Ovary (tissue), 9 donors: ENCODE data around the gene GRID2. TPM values are rescaled to one million over a fixed set of nuclear protein-coding genes. Genes with fewer than 3 reads are reported as not detected.

Source experiments
- DNase-seq, 5 donors: peaks; one replicate each; pipeline ENCODE4 v3.0.0-alpha.2; 2019 to 2020
- H3K27ac ChIP-seq, 2 donors: fragments of 200-600 bp; one replicate each; pipeline versions ENCODE4 v1.5.1 to v1.8.0; 2019 to 2022
- H3K27me3 ChIP-seq: fragments of 200-600 bp; one replicate; pipeline ENCODE4 v1.8.0; 2022
- H3K36me3 ChIP-seq: fragments of 200-600 bp; sonication (generic); one replicate; pipeline ENCODE4 v1.5.1; 2019
- H3K4me1 ChIP-seq: one replicate; pipeline ENCODE4 v1.8.1; 2013; ENCODE audit warnings: mild to moderate bottlenecking, moderate library complexity; ENCODE audit not compliant: insufficient read depth
- H3K4me3 ChIP-seq: fragments of 200-600 bp; sonication (generic); one replicate; pipeline ENCODE4 v1.5.1; 2017
- H3K9me3 ChIP-seq, 2 donors: fragments of 200-600 bp in 1 of 2; sonication (generic) in 1 of 2; one replicate each; pipeline versions ENCODE4 v1.5.1 to v1.8.1; 2013 to 2019; ENCODE audit warnings: mild to moderate bottlenecking in 1 of 2, moderate library complexity in 1 of 2
- EP300 ChIP-seq: sonication (generic); formaldehyde crosslinking; IDR thresholded peaks from one replicate; pipeline ENCODE4 v1.6.1; 2017; ENCODE audit warnings: antibody characterized with exemption
- POLR2A ChIP-seq: fragments of 450-650 bp; IDR thresholded peaks from one replicate; pipeline ENCODE4 v1.6.1; 2017; ENCODE audit warnings: antibody characterized with exemption, mild to moderate bottlenecking, moderate library complexity
- WGBS, 3 donors: extraction: QIAGEN DNeasy Blood & Tissue Kit in 1 of 3; methylation state at CpG; one replicate each; pipeline versions ENCODE4 v1.1.5 to v1.1.7; 2013 to 2017; 5-methylcytosine and 5-hydroxymethylcytosine counted together
- intact Hi-C, 4 donors: fragments of 100-400 bp; cut with DNase I; formaldehyde crosslinking; loops; one replicate each; pipeline versions ENCODE4 v1.11.0 to v1.15.1; 2022 to 2023
- polyA plus RNA-seq, 2 donors: library from polyadenylated mRNA; stranded (reverse); fragments of 200-250 nt in 1 of 2; fragments of 350-450 nt in 1 of 2; fragmentation: Illumina TruSeq in 1 of 2; extraction: RNeasy Lipid Tissue Mini Kit (QIAGEN cat#74804) in 1 of 2; gene quantifications; one replicate each; pipeline ENCODE4 v1.2.3, GENCODE V29; 2013 to 2014
- total RNA-seq, 7 donors: library from RNA; depleted of rRNA in 2 of 7; stranded (reverse); fragments of >200 nt in 2 of 7; fragmentation: NEBNext Ultra II Directional in 3 of 7; extraction: Animal tissue kit (Norgen Biotek cat#: 25700) in 3 of 7; gene quantifications; one replicate each; pipeline versions ENCODE4 v1.1.0 to v1.2.4, GENCODE V29; 2016 to 2023
- TF ChIP-seq, protein P1 (sequence below), 3 donors: fragments of 450-650 bp in 2 of 3; fragments of 200-600 bp in 1 of 3; IDR thresholded peaks; one replicate each; pipeline versions ENCODE4 v1.5.1 to v1.8.0; 2016 to 2022; ENCODE audit warnings: antibody characterized with exemption in 3 of 3, mild to moderate bottlenecking in 1 of 3
- donor health status: DM: no; HTN: no; CAD: no; lungs with moderate emphysema.
- donor health status: DM: no; HTN: no; CAD: no.
- donor health status: Bipolar disorder and iron deficiency.
- donor health status: DM: yes; HTN: yes; CAD: no.
- donor health status: DM: no; HTN: no; CAD: no.
- donor health status: DM: yes; HTN: yes; CAD: no.

GRID2 gene
- total and polyA plus RNA-seq, 9 donors, result 0.65 to 6.8 (median 2.6) TPM

DNA sequence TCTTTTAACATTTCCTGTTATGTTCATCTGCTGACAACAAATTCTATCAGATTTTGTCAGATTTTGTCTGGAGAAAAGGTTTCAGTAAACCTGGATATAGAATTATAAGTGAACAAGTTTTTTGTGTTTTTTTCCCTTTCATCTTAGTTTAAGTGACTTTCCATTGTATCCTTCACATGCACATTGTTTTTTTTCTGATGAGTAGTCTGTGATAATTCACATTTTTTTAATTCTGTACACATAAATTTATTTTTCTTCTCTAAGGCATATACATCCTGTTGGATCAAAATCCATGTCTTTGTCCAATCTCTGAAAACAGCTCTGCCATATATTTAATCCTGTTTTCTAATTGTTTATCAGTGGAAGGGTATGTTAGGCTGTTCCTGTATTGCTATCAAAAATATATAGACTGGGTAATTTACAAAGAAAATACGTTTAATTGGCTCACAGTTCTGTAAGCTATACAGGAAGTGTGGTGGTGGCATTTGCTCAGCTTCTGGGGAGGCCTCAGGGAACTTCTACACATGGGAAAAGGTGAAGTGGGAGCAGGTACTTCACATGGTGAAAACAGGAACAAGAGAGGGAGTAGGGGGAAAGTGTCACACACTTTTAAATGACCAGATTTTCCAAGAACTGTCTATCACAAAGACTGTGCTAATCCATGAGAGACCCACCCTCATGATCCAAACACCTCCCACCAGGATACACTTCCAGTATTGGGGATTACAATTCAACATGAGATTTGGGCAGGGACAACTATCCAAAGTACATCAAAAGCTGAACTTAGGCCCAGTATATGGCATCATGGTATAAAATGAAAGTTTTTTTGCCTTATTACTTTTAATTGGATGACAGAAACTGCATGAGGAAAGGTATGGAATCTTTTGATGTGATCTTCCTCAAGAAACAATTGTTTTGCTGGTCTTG lies 45.6 kb upstream of the GRID2 start:
- Histone ChIP-seq H3K27me3 (no peaks in the 10 kb centered on the region), H3K36me3 (no peaks in the 10 kb centered on the region), H3K9me3 (no peaks in the 10 kb centered on the region), H3K4me1 (no peaks in the 10 kb centered on the region), H3K27ac (no peak overlapping the region), H3K4me3 (no peak overlapping the region)
- WGBS, 3 donors, result 50 to 53% (median 51%) methylated on average over 1 of the region's 1 CpG
- intact Hi-C loops, result no loop called here
- TF ChIP-seq EP300, result no peak
- TF ChIP-seq POLR2A, result no peak
- TF ChIP-seq, protein P1, sequence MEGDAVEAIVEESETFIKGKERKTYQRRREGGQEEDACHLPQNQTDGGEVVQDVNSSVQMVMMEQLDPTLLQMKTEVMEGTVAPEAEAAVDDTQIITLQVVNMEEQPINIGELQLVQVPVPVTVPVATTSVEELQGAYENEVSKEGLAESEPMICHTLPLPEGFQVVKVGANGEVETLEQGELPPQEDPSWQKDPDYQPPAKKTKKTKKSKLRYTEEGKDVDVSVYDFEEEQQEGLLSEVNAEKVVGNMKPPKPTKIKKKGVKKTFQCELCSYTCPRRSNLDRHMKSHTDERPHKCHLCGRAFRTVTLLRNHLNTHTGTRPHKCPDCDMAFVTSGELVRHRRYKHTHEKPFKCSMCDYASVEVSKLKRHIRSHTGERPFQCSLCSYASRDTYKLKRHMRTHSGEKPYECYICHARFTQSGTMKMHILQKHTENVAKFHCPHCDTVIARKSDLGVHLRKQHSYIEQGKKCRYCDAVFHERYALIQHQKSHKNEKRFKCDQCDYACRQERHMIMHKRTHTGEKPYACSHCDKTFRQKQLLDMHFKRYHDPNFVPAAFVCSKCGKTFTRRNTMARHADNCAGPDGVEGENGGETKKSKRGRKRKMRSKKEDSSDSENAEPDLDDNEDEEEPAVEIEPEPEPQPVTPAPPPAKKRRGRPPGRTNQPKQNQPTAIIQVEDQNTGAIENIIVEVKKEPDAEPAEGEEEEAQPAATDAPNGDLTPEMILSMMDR (IDR thresholded peaks at IDR 0.05), result no peak
- DNase-seq, result no peak

DNA sequence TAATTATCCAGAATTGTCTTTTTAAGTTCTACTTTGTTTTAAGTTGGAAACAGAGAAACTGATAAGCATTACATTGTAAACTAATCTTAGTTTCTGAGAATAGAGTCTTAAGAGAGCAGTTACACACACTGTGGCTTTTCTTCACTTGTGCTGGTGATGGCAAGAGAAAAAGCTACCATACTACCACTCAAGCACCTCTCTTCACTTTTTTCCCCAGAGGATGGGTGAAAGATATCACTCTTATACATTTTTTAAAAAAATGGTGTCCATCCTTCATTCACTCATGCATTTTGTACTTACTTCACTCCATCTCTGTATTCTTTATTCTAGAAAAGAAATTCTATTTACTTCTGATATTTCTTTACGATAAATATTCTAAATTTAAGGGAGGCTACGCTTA lies 42.5 kb upstream of the GRID2 start:
- no peaks in the 10 kb centered on the region for H3K4me1 ChIP-seq
- 94 to 97% (median 97%) methylated on average over 2 of the region's 2 CpGs for WGBS, 3 donors
- no peaks in the 10 kb centered on the region for H3K27me3 ChIP-seq
- H3K4me3 ChIP-seq, result no peak overlapping the region
- no peak for DNase-seq
- no peaks in the 10 kb centered on the region for H3K36me3 ChIP-seq
- H3K9me3 ChIP-seq, result no peaks in the 10 kb centered on the region
- H3K27ac ChIP-seq, result no peak overlapping the region
- TF ChIP-seq, protein P1 (IDR thresholded peaks at IDR 0.05), result no peak
- TF ChIP-seq EP300 (no peak), POLR2A (no peak)
- intact Hi-C loops, result no loop called here

DNA sequence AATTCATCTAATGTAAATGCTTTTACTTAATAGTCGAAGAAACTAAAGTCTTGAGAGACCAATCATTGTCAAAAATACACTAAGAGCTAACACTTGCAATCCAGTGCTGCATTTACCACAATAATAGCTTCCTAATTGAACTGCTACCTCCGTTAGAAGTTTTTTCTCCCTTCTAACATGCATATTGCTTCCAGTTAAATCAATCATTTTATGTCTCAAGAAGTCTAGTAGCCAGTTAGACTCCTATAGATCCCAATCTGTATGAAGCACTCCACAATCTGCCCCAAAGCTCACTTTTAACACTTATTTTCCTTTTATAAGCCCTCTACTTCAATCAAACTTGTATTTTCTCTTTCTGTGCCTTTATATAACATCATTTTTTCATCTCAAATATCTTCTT lies 41.4 kb upstream of the GRID2 start:
- no peak for TF ChIP-seq EP300
- TF ChIP-seq, protein P1 (IDR thresholded peaks at IDR 0.05), result no peak
- TF ChIP-seq POLR2A, result no peak
- Histone ChIP-seq H3K27me3 (no peaks in the 10 kb centered on the region), H3K36me3 (no peaks in the 10 kb centered on the region), H3K27ac (no peak overlapping the region), H3K9me3 (no peaks in the 10 kb centered on the region), H3K4me1 (no peaks in the 10 kb centered on the region), H3K4me3 (no peak overlapping the region)
- WGBS, 3 donors, result 88 to 93% (median 89%) methylated on average over 2 of the region's 2 CpGs
- DNase-seq, result no peak
- intact Hi-C loops, result no loop called here

DNA sequence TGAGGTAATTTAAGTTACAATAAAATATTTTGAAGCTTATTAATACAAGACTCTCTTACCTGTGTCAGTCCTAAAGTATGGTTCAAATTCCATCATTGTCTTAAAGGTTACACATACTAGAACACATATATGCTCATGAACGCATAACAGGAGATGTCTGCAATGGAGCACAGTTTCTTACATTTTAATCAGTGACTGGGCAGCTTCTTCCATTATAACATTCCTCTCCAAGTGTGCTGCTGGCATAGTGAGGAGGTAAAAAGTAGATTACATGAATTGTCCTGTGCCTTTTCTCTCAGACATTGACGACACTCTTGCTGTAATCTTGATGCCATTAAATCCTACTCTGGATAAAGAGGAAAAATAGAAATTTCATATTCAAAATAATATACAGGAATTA lies 40.8 kb upstream of the GRID2 start:
- H3K27ac ChIP-seq, result no peak overlapping the region
- no peak for DNase-seq
- H3K36me3 ChIP-seq, result no peaks in the 10 kb centered on the region

More for the DNA sequence above, 40.8 kb upstream of the GRID2 start:
- intact Hi-C loops, result no loop called here
- H3K4me1 ChIP-seq, result no peaks in the 10 kb centered on the region
- H3K4me3 ChIP-seq, result no peak overlapping the region
- 90 to 99% (median 96%) methylated on average over 2 of the region's 2 CpGs for WGBS, 3 donors
- TF ChIP-seq, protein P1 (IDR thresholded peaks at IDR 0.05), result no peak
- no peak for TF ChIP-seq POLR2A
- no peaks in the 10 kb centered on the region for H3K9me3 ChIP-seq
- no peaks in the 10 kb centered on the region for H3K27me3 ChIP-seq
